Gastrocnemius medialis (tissue), 4 donors: ENCODE results near the gene LRIG2. TPM values are rescaled to one million over a fixed set of nuclear protein-coding genes. Genes with fewer than 3 reads are reported as not detected.

Experiments
- ATAC-seq, 2 donors: fragments of 150-250 bp; one replicate each; pipeline ENCODE4 v1.9.1; 2016
- DNase-seq, 2 donors: peaks; one replicate each; pipeline ENCODE4 v3.0.0-alpha.2; 2019
- H3K27ac ChIP-seq, 4 donors: fragments of 200-600 bp; sonication (generic); 1 replicate in 1 of 4; 2 replicates in 3 of 4; pipeline ENCODE4 v1.5.1; 2016 to 2018; ENCODE audit warnings: mild to moderate bottlenecking in 2 of 4, moderate library complexity in 1 of 4
- H3K27me3 ChIP-seq, 3 donors: fragments of 200-600 bp; sonication (generic) in 2 of 3; 1 replicate in 1 of 3; 2 replicates in 2 of 3; pipeline versions ENCODE4 v1.5.1 to v1.6.0; 2016 to 2019; ENCODE audit warnings: mild to moderate bottlenecking in 1 of 3, moderate library complexity in 1 of 3
- H3K36me3 ChIP-seq, 2 donors: fragments of 200-600 bp; sonication (generic) in 1 of 2; one replicate each; pipeline ENCODE4 v1.5.1; 2017 to 2018
- H3K4me1 ChIP-seq, 2 donors: fragments of 200-600 bp; sonication (generic) in 1 of 2; one replicate each; pipeline ENCODE4 v1.5.1; 2016 to 2017; ENCODE audit warnings: mild to moderate bottlenecking in 2 of 2
- H3K4me3 ChIP-seq, 4 donors: fragments of 200-600 bp; sonication (generic) in 3 of 4; 1 replicate in 1 of 4; 2 replicates in 3 of 4; pipeline ENCODE4 v1.5.1; 2016 to 2019; ENCODE audit warnings: mild to moderate bottlenecking in 2 of 4
- H3K9me3 ChIP-seq, 3 donors: fragments of 200-600 bp; sonication (generic) in 2 of 3; 1 replicate in 1 of 3; 2 replicates in 2 of 3; pipeline ENCODE4 v1.5.1; 2016 to 2019
- POLR2A ChIP-seq, 2 donors: fragments of 450-650 bp; IDR thresholded peaks; one replicate each; pipeline ENCODE4 v1.6.1; 2017; ENCODE audit warnings: antibody characterized with exemption in 2 of 2, mild to moderate bottlenecking in 2 of 2, moderate library complexity in 2 of 2
- in situ Hi-C, 4 donors: fragments of 200-750 bp; cut with MboI; loops; one replicate each; pipeline versions ENCODE4 v1.15.0 to v1.8.0; 2017; ENCODE audit warnings: low sequenced_read_pairs in 4 of 4
- intact Hi-C: fragments of 100-400 bp; cut with DNase I; formaldehyde crosslinking; loops from one replicate; pipeline ENCODE4 v1.15.1; 2023; ENCODE audit warnings: low total_unique reads
- total RNA-seq, 4 donors: library from RNA; depleted of rRNA; stranded (reverse); fragments of >200 nt; gene quantifications; one replicate each; pipeline versions ENCODE4 v1.1.0 to v1.2.3, GENCODE V29; 2016
- TF ChIP-seq, protein P1 (sequence below), 5 experiments: fragments of 450-650 bp in 3 of 5; fragments of 200-600 bp in 2 of 5; sonication (generic) in 2 of 5; IDR thresholded peaks in 4 of 5; conservative IDR thresholded peaks in 1 of 5; 1 replicate in 4 of 5; 2 replicates in 1 of 5; pipeline ENCODE4 v1.5.1; 2016 to 2019; ENCODE audit warnings: antibody characterized with exemption in 5 of 5, mild to moderate bottlenecking in 3 of 5, moderate library complexity in 3 of 5

LRIG2 gene
- total RNA-seq, 4 donors from 2014 or later = 4.8 to 9.0 (median 8.9) TPM

DNA sequence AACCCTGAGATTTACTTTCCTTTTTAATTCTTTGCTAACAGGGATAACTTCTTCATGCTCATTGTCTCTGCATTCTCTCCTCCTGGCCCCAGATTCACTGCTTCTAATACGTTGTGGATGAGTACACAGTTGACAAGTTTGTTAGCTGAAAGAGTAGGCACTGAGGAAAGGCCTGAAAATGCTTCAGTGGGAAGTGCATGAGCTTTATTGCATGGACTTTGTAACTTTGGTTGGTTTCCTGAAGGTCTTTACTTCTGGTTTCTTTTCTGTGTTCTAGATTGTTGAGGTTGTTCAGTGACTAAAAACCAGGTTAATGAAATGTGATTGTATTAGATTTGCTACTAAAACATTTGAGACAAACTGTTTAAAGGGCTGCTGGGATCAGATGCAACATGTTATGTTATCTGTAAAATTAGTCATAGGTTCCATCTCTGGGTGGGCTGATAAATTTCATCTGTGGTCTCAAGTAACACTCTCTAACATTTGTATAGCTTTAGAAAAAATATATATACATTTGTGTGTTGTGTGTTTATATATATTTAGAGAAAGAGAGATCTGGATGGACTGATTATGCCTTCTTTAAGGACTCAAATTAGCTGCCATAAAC lies 19.1 kb downstream of the LRIG2 start:
- DNase-seq = no peak
- peaks cover 5 to 49% of the 10 kb centered on the region in 2 donors for H3K36me3 ChIP-seq
- no peak for TF ChIP-seq POLR2A (IDR thresholded peaks at IDR 0.05)
- TF ChIP-seq, protein P1, sequence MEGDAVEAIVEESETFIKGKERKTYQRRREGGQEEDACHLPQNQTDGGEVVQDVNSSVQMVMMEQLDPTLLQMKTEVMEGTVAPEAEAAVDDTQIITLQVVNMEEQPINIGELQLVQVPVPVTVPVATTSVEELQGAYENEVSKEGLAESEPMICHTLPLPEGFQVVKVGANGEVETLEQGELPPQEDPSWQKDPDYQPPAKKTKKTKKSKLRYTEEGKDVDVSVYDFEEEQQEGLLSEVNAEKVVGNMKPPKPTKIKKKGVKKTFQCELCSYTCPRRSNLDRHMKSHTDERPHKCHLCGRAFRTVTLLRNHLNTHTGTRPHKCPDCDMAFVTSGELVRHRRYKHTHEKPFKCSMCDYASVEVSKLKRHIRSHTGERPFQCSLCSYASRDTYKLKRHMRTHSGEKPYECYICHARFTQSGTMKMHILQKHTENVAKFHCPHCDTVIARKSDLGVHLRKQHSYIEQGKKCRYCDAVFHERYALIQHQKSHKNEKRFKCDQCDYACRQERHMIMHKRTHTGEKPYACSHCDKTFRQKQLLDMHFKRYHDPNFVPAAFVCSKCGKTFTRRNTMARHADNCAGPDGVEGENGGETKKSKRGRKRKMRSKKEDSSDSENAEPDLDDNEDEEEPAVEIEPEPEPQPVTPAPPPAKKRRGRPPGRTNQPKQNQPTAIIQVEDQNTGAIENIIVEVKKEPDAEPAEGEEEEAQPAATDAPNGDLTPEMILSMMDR (IDR thresholded peaks at IDR 0.05 in 4 of 5, conservative IDR thresholded peaks at IDR 0.05 in 1 of 5) = no peak
- in situ Hi-C loops = no loop called here
- intact Hi-C loops = no loop called here
- H3K27me3 ChIP-seq = no peaks in the 10 kb centered on the region
- no peak for ATAC-seq
- H3K4me3 ChIP-seq = no peak overlapping the region
- H3K27ac ChIP-seq = no peak overlapping the region
- no peaks in the 10 kb centered on the region for H3K9me3 ChIP-seq
- H3K4me1 ChIP-seq = peaks cover 0 to 12% of the 10 kb centered on the region in 2 donors

DNA sequence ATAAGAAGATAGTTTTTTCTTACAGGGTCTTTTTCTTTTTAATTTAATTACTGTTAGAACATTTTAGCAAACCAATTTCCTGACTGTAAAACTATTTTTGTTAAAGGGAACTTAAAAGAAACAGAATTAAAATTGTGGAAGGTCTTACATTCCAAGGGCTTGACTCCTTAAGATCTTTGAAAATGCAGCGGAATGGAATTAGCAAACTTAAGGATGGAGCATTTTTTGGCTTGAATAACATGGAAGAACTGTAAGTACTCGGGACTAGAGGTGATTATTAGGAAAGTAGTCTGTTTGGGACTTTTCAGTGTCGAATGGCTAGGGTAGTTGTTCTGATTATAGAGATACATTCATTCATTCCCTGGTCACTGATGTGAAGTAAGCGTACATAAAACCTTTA lies 21.5 kb downstream of the LRIG2 start:
- Histone ChIP-seq H3K4me1 (no peaks in the 10 kb centered on the region), H3K36me3 (peaks cover 7 to 73% of the 10 kb centered on the region in 2 donors), H3K9me3 (no peaks in the 10 kb centered on the region), H3K27me3 (no peaks in the 10 kb centered on the region), H3K4me3 (no peak overlapping the region), H3K27ac (no peak overlapping the region)
- TF ChIP-seq, protein P1 (IDR thresholded peaks at IDR 0.05 in 4 of 5, conservative IDR thresholded peaks at IDR 0.05 in 1 of 5) = no peak
- TF ChIP-seq POLR2A (IDR thresholded peaks at IDR 0.05) = no peak
- in situ Hi-C loops (no loop called here), intact Hi-C loops (no loop called here)
- DNase-seq = no peak
- ATAC-seq = no peak

DNA sequence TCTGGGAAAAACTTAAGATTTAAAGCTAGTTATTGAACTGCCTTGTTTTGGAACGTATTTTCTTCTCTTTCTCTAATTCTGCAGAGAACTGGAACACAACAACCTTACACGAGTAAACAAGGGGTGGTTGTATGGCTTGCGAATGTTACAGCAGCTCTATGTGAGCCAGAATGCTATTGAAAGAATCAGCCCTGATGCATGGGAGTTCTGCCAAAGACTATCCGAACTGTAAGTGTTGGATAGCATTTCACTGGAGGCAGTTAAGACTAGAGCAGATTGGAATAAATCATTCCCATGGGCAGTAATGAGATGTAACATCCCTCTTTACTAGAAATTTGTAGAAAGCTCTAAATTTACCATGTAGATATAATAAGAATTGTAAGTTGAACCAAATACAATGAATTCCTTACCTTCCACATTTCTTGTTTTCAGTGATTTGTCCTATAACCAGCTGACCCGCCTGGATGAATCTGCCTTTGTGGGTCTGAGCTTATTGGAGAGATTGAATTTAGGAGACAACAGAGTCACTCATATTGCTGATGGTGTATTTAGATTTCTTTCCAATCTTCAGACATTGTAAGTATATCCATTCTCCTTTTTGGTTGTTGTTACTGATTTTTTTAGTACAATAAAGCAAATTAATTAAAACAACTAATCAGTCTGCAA lies 22.9 kb downstream of the LRIG2 start:
- in situ Hi-C loops (no loop called here), intact Hi-C loops (no loop called here)
- no peaks in the 10 kb centered on the region for H3K9me3 ChIP-seq
- no peak for DNase-seq
- no peaks in the 10 kb centered on the region for H3K27me3 ChIP-seq
- H3K4me3 ChIP-seq = no peak overlapping the region
- TF ChIP-seq POLR2A (IDR thresholded peaks at IDR 0.05) = no peak
- TF ChIP-seq, protein P1 (IDR thresholded peaks at IDR 0.05 in 4 of 5, conservative IDR thresholded peaks at IDR 0.05 in 1 of 5) = no peak
- ATAC-seq = no peak
- no peak overlapping the region for H3K27ac ChIP-seq
- no peaks in the 10 kb centered on the region for H3K4me1 ChIP-seq
- peaks cover 8 to 87% of the 10 kb centered on the region in 2 donors for H3K36me3 ChIP-seq

DNA sequence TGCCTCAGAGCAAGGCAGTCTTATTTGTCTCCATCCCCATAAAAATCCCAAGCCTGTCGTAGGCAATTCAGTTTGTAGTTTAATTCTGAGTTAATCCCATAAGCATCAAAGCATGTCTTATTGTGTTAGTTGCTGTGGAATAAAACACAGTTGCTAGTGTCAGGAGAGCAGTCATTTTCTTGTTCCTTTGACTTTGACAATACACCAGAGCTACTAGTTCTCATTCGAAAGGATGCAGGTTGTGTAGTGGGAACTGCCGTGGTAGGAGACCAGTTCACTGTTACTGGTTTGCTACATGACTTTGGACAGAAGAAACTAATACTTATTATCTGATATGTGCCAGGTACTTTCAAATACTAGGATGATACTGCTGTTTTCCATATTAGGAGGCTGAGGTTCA lies 23.5 kb downstream of the LRIG2 start:
- Histone ChIP-seq H3K36me3 (peaks cover 8 to 92% of the 10 kb centered on the region in 2 donors), H3K4me1 (no peaks in the 10 kb centered on the region), H3K27me3 (no peaks in the 10 kb centered on the region), H3K4me3 (no peak overlapping the region), H3K27ac (no peak overlapping the region), H3K9me3 (no peaks in the 10 kb centered on the region)
- in situ Hi-C loops (no loop called here), intact Hi-C loops (no loop called here)
- no peak for DNase-seq
- TF ChIP-seq POLR2A (IDR thresholded peaks at IDR 0.05) = no peak
- TF ChIP-seq, protein P1 (IDR thresholded peaks at IDR 0.05 in 4 of 5, conservative IDR thresholded peaks at IDR 0.05 in 1 of 5) = no peak
- ATAC-seq = no peak
